Inferior parietal cortex (tissue), 1 donor: ENCODE measurements around the gene XBP1.
"Not testable (repeated sequence)": the region's sequence is repeated elsewhere in the genome, so short reads cannot be mapped to it uniquely, and the experiment has no call there.

Source experiments
- DNase-seq: peaks from one replicate; pipeline ENCODE4 v3.0.0-alpha.2; 2016; ENCODE audit errors: extremely low spot score

The XBP1 gene

GRCh38 chr22:28792491-28793383 is 7.6 kb downstream of the XBP1 start:
- no peak for DNase-seq

GRCh38 chr22:28791841-28792490 is 8.4 kb downstream of the XBP1 start:
- DNase-seq: no peak

- DNase-seq: no peak
Observed at GRCh38 chr22:28791124-28791523, 9.2 kb downstream of the XBP1 start.

GRCh38 chr22:28788601-28789000 is 11.8 kb downstream of the XBP1 start:
- DNase-seq: no peak

GRCh38 chr22:28783786-28784671 is 16.3 kb downstream of the XBP1 start:
- no peak for DNase-seq

GRCh38 chr22:28780296-28780695 is 20.1 kb downstream of the XBP1 start:
- DNase-seq: no peak

- DNase-seq: no peak
Observed at GRCh38 chr22:28779833-28780232, 20.5 kb downstream of the XBP1 start.

GRCh38 chr22:28774378-28774777 is 26.0 kb downstream of the XBP1 start:
- no peak for DNase-seq

- no peak for DNase-seq
Observed at GRCh38 chr22:28773461-28773867, 26.9 kb downstream of the XBP1 start.

GRCh38 chr22:28772633-28773460 is 27.5 kb downstream of the XBP1 start, which contains the start of gene CCDC117:
Gene CCDC117, plus strand, starts transcription at chr22:28772695. Its CDS starts 155 bp downstream, at chr22:28772850.
- peak; percentile 96 for DNase-seq

GRCh38 chr22:28771195-28771791 is 29.1 kb downstream of the XBP1 start:
- no peak for DNase-seq

GRCh38 chr22:28769394-28770085 is 30.8 kb downstream of the XBP1 start:
- no peak for DNase-seq

GRCh38 chr22:28768701-28769393 is 31.5 kb downstream of the XBP1 start:
- no peak for DNase-seq

GRCh38 chr22:28766628-28767027 is 33.7 kb downstream of the XBP1 start:
- no peak for DNase-seq

- DNase-seq: not testable (repeated sequence)
Observed at GRCh38 chr22:28762000-28762399, 38.4 kb downstream of the XBP1 start.

GRCh38 chr22:28761449-28761755 is 39.0 kb downstream of the XBP1 start:
- no peak for DNase-seq

- peak; percentile 4 for DNase-seq
Observed at GRCh38 chr22:28759861-28760560, 40.4 kb downstream of the XBP1 start.

GRCh38 chr22:28754512-28754911 is 45.9 kb downstream of the XBP1 start:
- not testable (repeated sequence) for DNase-seq

GRCh38 chr22:28750471-28750881 is 49.9 kb downstream of the XBP1 start:
- no peak for DNase-seq
